SK-N-SH treated with all-trans-retinoic acid at 6 μM for 48 hours (cell line): ENCODE results near the gene SLC35A3.

Experiments
- ESRRG ChIP-seq: fragments of 250-450 bp; sonication (Bioruptor Pico); IDR thresholded peaks from 2 replicates; pipeline ENCODE4 v1.6.1; 2021; ENCODE audit warnings: mild to moderate bottlenecking
- GLIS3 ChIP-seq: fragments of 250-450 bp; sonication (Bioruptor Pico); IDR thresholded peaks from 2 replicates; pipeline ENCODE4 v1.5.0; 2020; ENCODE audit warnings: mild to moderate bottlenecking, moderate library complexity
- OSR1 ChIP-seq: fragments of 250-450 bp; sonication (Bioruptor Pico); IDR thresholded peaks from 2 replicates; pipeline ENCODE4 v1.8.0; 2022; ENCODE audit warnings: moderate library complexity, mild to moderate bottlenecking, inconsistent platforms
- ZNF70 ChIP-seq: fragments of 450-650 bp; formaldehyde crosslinking; IDR thresholded peaks from 2 replicates; pipeline ENCODE4 v1.5.0; 2020; ENCODE audit warnings: mild to moderate bottlenecking, moderate library complexity
- ZNF8 ChIP-seq: fragments of 450-650 bp; formaldehyde crosslinking; IDR thresholded peaks from 2 replicates; pipeline ENCODE4 v1.5.0; 2020; ENCODE audit warnings: mild to moderate bottlenecking, moderate library complexity
- TF ChIP-seq, protein P1 (sequence below): fragments of 250-450 bp; sonication (Bioruptor Pico); IDR thresholded peaks from 2 replicates; pipeline ENCODE4 v1.8.0; 2020; ENCODE audit warnings: mild to moderate bottlenecking, moderate library complexity, borderline replicate concordance

DNA sequence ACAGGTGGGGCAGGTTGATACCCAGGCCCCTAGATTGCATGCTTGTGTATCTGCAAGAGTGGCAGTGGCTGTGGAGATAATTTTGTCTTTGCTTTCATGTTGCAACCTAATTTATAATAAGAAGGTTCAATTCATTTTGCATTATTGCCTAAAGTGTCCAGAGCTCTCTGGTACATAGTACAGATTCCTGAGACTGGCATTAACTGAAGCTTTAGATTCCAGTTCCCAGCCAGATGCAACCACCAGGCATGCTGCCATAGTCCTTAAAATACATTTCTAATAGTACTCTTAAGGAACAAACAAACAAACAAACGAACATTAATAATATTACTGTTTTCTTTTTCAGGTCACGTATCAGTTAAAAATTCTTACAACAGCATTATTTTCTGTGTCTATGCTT, 36.9 kb downstream of the SLC35A3 start:
- TF ChIP-seq, protein P1, sequence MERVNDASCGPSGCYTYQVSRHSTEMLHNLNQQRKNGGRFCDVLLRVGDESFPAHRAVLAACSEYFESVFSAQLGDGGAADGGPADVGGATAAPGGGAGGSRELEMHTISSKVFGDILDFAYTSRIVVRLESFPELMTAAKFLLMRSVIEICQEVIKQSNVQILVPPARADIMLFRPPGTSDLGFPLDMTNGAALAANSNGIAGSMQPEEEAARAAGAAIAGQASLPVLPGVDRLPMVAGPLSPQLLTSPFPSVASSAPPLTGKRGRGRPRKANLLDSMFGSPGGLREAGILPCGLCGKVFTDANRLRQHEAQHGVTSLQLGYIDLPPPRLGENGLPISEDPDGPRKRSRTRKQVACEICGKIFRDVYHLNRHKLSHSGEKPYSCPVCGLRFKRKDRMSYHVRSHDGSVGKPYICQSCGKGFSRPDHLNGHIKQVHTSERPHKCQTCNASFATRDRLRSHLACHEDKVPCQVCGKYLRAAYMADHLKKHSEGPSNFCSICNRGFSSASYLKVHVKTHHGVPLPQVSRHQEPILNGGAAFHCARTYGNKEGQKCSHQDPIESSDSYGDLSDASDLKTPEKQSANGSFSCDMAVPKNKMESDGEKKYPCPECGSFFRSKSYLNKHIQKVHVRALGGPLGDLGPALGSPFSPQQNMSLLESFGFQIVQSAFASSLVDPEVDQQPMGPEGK (CRISPR knock-in tag): no peak
- TF ChIP-seq ZNF8 (CRISPR knock-in tag) (no peak), ZNF70 (CRISPR knock-in tag) (no peak), ESRRG (CRISPR knock-in tag) (no peak), OSR1 (CRISPR knock-in tag) (no peak), GLIS3 (CRISPR knock-in tag) (no peak)
